ENCODE measurements around the gene CAMK1D. TPM values are rescaled to one million over a fixed set of nuclear protein-coding genes. Genes with fewer than 3 reads are reported as not detected.

Gene CAMK1D
- polyA plus RNA-seq, 1 of the 3 experiments (the other 2 are of a cell fraction) = 4.1 TPM

DNA sequence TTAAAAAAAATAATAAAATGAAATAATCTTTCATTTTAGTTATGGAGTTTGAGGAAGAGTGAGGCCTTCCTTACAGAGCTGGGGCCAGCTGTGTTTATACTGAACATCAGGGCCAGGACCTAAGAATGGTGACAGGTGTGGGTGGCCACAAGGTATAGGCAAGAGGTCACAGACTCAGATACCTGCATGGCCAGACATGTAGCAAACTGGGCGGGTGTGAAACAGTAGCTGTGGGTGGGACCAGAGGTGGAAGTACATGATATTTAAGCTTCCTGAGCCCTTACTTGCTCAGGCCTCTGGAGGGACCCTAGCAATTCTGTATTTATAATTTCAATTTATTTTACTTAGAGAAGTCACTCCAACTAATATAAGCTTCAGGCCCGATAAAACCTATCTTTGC lies 27.7 kb upstream of the CAMK1D start (continued):
- TF ChIP-seq EZH2phosphoT487 (IDR thresholded peaks at IDR 0.05; ENCODE audit: borderline replicate concordance, low read depth) (no peak), POLR2AphosphoS5 (IDR thresholded peaks at IDR 0.05; ENCODE audit: low read depth, low read length) (no peak)

DNA sequence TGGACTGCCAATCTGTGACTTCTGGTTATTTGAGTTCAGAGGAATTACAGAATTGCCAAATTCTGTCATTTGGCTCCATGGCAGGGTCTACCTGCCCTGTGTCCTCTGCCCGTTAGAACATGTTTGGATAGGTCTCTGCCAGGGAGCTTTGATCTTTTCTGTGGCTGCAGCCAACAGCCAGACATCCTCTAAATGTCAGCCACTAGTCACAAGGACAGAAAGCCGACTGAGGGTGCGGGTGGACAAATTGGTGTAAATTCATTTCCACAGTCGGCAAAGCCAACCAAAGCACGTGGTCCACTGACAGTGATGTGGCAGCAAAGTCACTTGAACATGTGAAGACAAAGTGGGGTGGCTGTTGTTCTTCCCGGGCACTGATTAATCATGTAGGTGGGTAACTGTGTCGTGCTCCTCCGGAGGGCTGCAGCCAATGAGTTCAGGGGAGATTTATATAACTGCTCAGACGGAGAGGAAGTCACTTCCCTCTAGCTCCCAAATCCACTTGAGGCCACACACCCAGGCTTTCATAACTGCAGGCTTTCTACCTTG lies 26.7 kb upstream of the CAMK1D start:
- Histone ChIP-seq H3K9me2 (no peaks in the 10 kb centered on the region), H3K4me3 (ENCODE audit: low read depth in 2 of 2, low read length in 1 of 2) (no peak overlapping the region), H2AFZ (ENCODE audit: low read depth) (no peak overlapping the region), H3K4me1 (ENCODE audit: control insufficient read depth in 1 of 2, insufficient read depth in 2 of 2, low read depth in 1 of 2, low read length in 1 of 2) (no peaks in the 10 kb centered on the region), H3K27ac (ENCODE audit: low read depth in 2 of 2, low read length in 1 of 2) (no peak overlapping the region), H4K20me1 (ENCODE audit: insufficient read depth) (no peaks in the 10 kb centered on the region), H3K9ac (no peak overlapping the region), H3F3A (replicated peaks; ENCODE audit: insufficient read depth) (no peaks in the 10 kb centered on the region), H3K36me3 (replicated peaks in 1 of 2; ENCODE audit: control insufficient read depth in 1 of 2, insufficient read depth in 2 of 2, low read length in 1 of 2) (no peaks in the 10 kb centered on the region), H3K79me2 (ENCODE audit: insufficient read depth) (no peaks in the 10 kb centered on the region), H3K9me3 (no peaks in the 10 kb centered on the region), H3K4me2 (no peak overlapping the region), H3K27me3 (ENCODE audit: insufficient read depth) (no peaks in the 10 kb centered on the region)
- 85% methylated on average over 9 of the region's 9 CpGs for WGBS (ENCODE audit: low lambda C conversion rate)
- DNase-seq = no peak
- POLR2A ChIA-PET = no interaction called here
- no peak for TF ChIP-seq RXRA (IDR thresholded peaks at IDR 0.05; ENCODE audit: borderline replicate concordance, low read depth)
- no peak for TF ChIP-seq SMC3 (IDR thresholded peaks at IDR 0.05; ENCODE audit: low read depth, low read length)
- CTCF ChIA-PET = interaction anchor here (0.7 to 1.9 kb wide), 2 partner anchors 10 to 334 kb away, joined by 4 read pairs; no protein-coding TSS in a partner anchor

DNA sequence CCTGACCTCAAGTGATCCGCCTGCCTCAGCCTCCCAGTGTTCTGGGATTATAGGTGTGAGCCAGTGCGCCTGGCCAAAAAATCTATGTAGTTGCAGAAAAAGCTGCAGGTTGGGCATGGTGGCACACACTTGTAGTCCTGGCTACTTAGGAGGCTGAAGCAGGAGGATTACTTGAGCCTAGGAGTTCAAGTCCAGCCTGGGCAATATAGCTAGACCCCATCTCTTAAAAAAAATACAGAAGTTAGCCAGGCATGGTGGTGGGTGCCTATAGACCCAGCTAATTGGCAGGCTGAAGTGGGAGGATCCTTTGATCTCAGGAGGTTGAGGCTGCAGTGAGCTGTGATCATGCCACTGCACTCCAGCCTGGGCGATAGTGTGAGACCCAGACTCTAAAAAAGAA lies 24.8 kb upstream of the CAMK1D start:
- Histone ChIP-seq H3K27me3 (ENCODE audit: insufficient read depth) (no peaks in the 10 kb centered on the region), H3K4me3 (ENCODE audit: low read depth in 2 of 2, low read length in 1 of 2) (no peak overlapping the region), H3K9me3 (no peaks in the 10 kb centered on the region), H2AFZ (ENCODE audit: low read depth) (no peak overlapping the region), H3K9ac (no peak overlapping the region), H3K79me2 (ENCODE audit: insufficient read depth) (no peaks in the 10 kb centered on the region), H3F3A (replicated peaks; ENCODE audit: insufficient read depth) (no peaks in the 10 kb centered on the region), H3K36me3 (replicated peaks in 1 of 2; ENCODE audit: control insufficient read depth in 1 of 2, insufficient read depth in 2 of 2, low read length in 1 of 2) (no peaks in the 10 kb centered on the region), H3K27ac (ENCODE audit: low read depth in 2 of 2, low read length in 1 of 2) (no peak overlapping the region), H3K4me1 (ENCODE audit: control insufficient read depth in 1 of 2, insufficient read depth in 2 of 2, low read depth in 1 of 2, low read length in 1 of 2) (no peaks in the 10 kb centered on the region), H3K9me2 (no peaks in the 10 kb centered on the region), H3K4me2 (no peak overlapping the region), H4K20me1 (ENCODE audit: insufficient read depth) (no peaks in the 10 kb centered on the region)
- no peak for TF ChIP-seq TEAD4 (IDR thresholded peaks at IDR 0.05; ENCODE audit: borderline replicate concordance, insufficient read depth)
- TF ChIP-seq EP300 (IDR thresholded peaks at IDR 0.05; ENCODE audit: borderline replicate concordance in 1 of 2, low read depth in 1 of 2, low read length in 1 of 2) = no peak
- TF ChIP-seq, protein P1, sequence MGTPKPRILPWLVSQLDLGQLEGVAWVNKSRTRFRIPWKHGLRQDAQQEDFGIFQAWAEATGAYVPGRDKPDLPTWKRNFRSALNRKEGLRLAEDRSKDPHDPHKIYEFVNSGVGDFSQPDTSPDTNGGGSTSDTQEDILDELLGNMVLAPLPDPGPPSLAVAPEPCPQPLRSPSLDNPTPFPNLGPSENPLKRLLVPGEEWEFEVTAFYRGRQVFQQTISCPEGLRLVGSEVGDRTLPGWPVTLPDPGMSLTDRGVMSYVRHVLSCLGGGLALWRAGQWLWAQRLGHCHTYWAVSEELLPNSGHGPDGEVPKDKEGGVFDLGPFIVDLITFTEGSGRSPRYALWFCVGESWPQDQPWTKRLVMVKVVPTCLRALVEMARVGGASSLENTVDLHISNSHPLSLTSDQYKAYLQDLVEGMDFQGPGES (IDR thresholded peaks at IDR 0.05; ENCODE audit: low read depth, low read length) = no peak
- TF ChIP-seq RAD21 (IDR thresholded peaks at IDR 0.05; ENCODE audit: low read length) = no peak
- no peak for TF ChIP-seq RFX5 (IDR thresholded peaks at IDR 0.05; ENCODE audit: low read length)
- no peak for TF ChIP-seq FOXM1 (IDR thresholded peaks at IDR 0.05; ENCODE audit: low read depth)
- TF ChIP-seq, protein P2, sequence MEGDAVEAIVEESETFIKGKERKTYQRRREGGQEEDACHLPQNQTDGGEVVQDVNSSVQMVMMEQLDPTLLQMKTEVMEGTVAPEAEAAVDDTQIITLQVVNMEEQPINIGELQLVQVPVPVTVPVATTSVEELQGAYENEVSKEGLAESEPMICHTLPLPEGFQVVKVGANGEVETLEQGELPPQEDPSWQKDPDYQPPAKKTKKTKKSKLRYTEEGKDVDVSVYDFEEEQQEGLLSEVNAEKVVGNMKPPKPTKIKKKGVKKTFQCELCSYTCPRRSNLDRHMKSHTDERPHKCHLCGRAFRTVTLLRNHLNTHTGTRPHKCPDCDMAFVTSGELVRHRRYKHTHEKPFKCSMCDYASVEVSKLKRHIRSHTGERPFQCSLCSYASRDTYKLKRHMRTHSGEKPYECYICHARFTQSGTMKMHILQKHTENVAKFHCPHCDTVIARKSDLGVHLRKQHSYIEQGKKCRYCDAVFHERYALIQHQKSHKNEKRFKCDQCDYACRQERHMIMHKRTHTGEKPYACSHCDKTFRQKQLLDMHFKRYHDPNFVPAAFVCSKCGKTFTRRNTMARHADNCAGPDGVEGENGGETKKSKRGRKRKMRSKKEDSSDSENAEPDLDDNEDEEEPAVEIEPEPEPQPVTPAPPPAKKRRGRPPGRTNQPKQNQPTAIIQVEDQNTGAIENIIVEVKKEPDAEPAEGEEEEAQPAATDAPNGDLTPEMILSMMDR (IDR thresholded peaks at IDR 0.05) = no peak
- no peak for TF ChIP-seq GABPA (IDR thresholded peaks at IDR 0.05; ENCODE audit: low read depth)
- TF ChIP-seq NFIC (IDR thresholded peaks at IDR 0.05; ENCODE audit: borderline replicate concordance) = no peak
- TF ChIP-seq, protein P3, sequence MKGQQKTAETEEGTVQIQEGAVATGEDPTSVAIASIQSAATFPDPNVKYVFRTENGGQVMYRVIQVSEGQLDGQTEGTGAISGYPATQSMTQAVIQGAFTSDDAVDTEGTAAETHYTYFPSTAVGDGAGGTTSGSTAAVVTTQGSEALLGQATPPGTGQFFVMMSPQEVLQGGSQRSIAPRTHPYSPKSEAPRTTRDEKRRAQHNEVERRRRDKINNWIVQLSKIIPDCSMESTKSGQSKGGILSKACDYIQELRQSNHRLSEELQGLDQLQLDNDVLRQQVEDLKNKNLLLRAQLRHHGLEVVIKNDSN (IDR thresholded peaks at IDR 0.05; ENCODE audit: borderline replicate concordance, low read depth) = no peak
- TF ChIP-seq, protein P4, sequence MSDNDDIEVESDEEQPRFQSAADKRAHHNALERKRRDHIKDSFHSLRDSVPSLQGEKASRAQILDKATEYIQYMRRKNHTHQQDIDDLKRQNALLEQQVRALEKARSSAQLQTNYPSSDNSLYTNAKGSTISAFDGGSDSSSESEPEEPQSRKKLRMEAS (IDR thresholded peaks at IDR 0.05; ENCODE audit: low read depth) = no peak
- ChIA-PET POLR2A (no interaction called here), CTCF (no interaction called here)
- DNase-seq = no peak
- WGBS (ENCODE audit: low lambda C conversion rate) = 96% methylated on average over 3 of the region's 3 CpGs

All from SK-N-SH (cell line).